Urinary bladder (tissue), 4 donors: Measurements from ENCODE around the gene TMEM269. TPM values are rescaled to one million over a fixed set of nuclear protein-coding genes. Genes with fewer than 3 reads are reported as not detected.

Experiments used
- DNase-seq: peaks from one replicate; pipeline ENCODE4 v3.0.0-alpha.2; 2015; ENCODE audit errors: extremely low spot score
- H3K27ac ChIP-seq: one replicate; pipeline ENCODE4 v1.5.1; 2013; ENCODE audit warnings: low read depth, mild to moderate bottlenecking, moderate library complexity
- H3K36me3 ChIP-seq: one replicate; pipeline ENCODE4 v1.6.1; 2013; ENCODE audit warnings: mild to moderate bottlenecking, moderate library complexity; ENCODE audit not compliant: insufficient read depth
- H3K4me1 ChIP-seq: one replicate; pipeline ENCODE4 v1.6.1; 2013; ENCODE audit warnings: mild to moderate bottlenecking, moderate library complexity; ENCODE audit not compliant: insufficient read depth
- H3K4me3 ChIP-seq: one replicate; pipeline ENCODE4 v1.5.1; 2013; ENCODE audit warnings: low read depth, low read length
- WGBS: extraction: QIAGEN DNeasy Blood & Tissue Kit; methylation state at CpG from one replicate; pipeline ENCODE4 v1.1.7; 2013; 5-methylcytosine and 5-hydroxymethylcytosine counted together
- polyA plus RNA-seq: library from polyadenylated mRNA; stranded (reverse); fragments of 200-250 nt; gene quantifications from one replicate; pipeline ENCODE4 v1.2.3, GENCODE V29; 2013
- total RNA-seq: library from RNA; depleted of rRNA; stranded (reverse); fragments of >200 nt; gene quantifications from one replicate; pipeline ENCODE4 v1.2.3, GENCODE V29; 2014
- donor health status: healthy with polysubstance abuse.
- donor health status: healthy.

Gene TMEM269
- total and polyA plus RNA-seq, 2 donors: 0.05 TPM; not detected in 1

DNA sequence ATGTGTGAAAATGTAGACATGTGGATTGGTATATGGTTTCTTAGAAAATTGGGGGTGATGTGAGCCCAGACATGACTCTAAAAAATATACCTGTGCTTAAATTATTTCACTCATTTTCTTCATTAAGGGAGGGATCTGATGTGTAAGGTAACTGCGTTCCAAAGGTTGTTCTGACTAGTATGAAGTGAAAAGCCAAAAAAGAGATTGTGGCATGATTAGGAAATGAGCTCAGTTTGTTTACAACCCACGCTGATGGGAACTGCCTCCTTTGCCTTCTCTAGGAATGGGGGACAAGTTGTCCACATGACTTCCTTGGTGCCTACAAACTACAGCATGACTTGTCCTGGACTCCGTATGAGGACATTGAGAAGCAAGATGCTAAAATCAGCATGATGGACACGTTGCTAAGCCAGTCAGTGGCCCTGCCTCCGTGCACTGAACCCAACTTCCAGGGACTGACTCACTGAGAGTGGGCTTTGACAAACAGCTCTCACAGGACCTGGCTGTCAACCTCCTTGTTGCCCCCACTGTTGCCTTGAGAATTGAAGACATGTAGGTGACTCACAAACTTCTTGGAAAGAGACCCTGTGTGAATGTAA, 9.8 kb upstream of the TMEM269 start:
- DNase-seq: no peak
- WGBS: 90% methylated on average over 5 of the region's 5 CpGs
- H3K36me3 ChIP-seq: peaks cover 5% of the 10 kb centered on the region
- no peak overlapping the region for H3K4me3 ChIP-seq
- H3K27ac ChIP-seq: no peak overlapping the region
- H3K4me1 ChIP-seq: no peaks in the 10 kb centered on the region

DNA sequence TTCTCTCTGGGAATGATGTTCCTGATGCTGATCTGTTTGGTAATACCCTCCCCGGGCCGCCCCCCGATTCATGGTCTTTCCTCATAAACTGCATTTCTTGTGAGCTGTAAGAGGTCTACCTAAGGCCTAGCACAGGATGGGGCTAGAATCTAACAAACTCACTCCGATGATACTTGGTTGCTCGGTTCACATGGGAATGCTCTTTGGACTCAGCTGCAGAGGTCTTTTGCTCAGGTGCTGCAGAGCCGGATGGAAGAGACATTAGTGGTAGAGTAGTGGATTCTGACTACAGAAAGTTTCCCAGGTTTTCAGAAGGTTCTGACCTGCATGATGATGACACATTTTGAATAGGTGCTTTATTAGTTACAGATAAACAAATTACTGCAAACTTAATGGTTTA, 8.3 kb upstream of the TMEM269 start:
- Histone ChIP-seq H3K4me1 (no peaks in the 10 kb centered on the region), H3K27ac (no peak overlapping the region), H3K36me3 (peaks cover 5% of the 10 kb centered on the region), H3K4me3 (no peak overlapping the region)
- no peak for DNase-seq
- WGBS: 98% methylated on average over 6 of the region's 6 CpGs

DNA sequence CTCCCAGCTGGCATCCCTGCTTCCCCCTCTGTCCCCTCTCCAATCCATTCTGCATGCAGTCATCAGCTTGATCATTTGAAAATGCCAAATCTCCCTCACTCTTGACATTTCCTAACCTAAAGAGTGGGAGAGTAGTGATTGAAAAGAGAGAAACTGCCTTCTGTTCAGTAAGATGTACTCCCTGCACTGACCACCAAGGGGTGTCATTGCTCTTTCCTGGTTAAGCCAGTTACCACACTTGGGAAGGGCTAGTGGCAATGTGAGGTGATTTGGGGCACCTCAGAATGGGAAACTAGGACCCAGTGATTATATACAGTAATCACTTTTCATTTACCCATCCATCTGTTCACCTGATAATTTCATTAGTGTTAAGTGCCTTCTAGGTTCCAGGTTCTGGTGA, 6.9 kb upstream of the TMEM269 start:
- Histone ChIP-seq H3K4me3 (no peak overlapping the region), H3K4me1 (no peaks in the 10 kb centered on the region), H3K36me3 (peaks cover 4% of the 10 kb centered on the region), H3K27ac (no peak overlapping the region)
- DNase-seq: no peak

DNA sequence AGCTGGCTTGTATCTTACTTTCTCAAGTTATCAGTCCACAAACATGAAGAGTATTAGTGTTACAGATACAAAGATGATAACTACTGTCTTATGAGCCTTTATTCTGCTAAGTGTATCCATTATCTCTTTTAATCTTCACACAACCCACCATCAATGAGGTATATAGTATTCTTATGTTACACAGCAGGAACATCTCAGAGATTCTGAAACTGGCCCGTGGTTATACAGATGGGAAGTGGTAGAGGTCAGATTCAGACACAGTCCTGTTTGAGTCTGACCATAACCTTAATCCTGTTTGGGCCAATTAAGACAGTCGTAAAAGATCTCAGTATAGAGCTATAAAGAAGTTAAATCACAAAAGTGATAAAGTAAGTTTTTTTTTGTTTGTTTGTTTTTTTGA, 5.1 kb upstream of the TMEM269 start:
- no peak overlapping the region for H3K4me3 ChIP-seq
- WGBS: 66% methylated on average over 2 of the region's 2 CpGs

DNA sequence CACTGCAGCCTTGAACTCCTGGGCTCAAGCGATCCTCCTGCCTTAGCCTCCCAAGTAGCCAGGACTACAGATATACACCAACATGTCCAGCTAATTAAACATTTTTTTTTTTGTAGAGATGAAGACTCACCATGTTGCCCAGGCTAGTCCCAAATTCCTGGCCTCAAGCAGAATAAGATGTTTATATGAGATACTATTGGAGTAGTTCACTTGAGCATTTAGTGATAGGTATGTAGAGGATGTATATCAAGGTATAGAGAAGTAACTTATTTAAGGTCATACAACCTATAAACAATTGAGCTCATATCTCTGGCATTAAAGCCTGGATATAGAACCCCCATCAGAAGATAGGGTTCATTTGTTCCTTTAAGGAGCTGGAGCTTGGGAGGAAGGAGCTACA, 4.6 kb upstream of the TMEM269 start:
- no peak overlapping the region for H3K4me3 ChIP-seq
- DNase-seq: no peak
- no peaks in the 10 kb centered on the region for H3K4me1 ChIP-seq
- H3K27ac ChIP-seq: no peak overlapping the region
- H3K36me3 ChIP-seq: peaks cover 4% of the 10 kb centered on the region
- 97% methylated on average over 1 of the region's 1 CpG for WGBS

More for the DNA sequence above, 5.1 kb upstream of the TMEM269 start:
- Histone ChIP-seq H3K27ac (no peak overlapping the region), H3K36me3 (peaks cover 4% of the 10 kb centered on the region), H3K4me1 (no peaks in the 10 kb centered on the region)
- no peak for DNase-seq

DNA sequence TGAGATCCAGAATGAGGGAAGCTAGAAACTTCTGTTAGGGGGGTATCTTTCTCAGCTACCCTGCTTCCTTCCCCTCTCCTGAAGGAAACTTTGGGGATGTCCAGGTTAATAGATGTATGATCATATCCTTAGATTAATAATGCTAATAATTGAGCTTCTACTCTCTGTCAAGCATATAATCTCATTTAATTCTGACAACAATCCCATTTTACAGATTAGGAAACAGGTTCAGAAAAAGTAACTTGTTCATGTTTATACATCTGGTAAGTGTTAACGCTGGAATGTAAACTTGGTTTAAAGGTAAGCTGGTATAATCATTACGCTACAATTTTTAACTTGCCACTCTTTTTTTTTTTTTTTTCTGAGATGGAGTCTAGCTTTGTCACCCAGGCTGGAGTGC, 1.7 kb upstream of the TMEM269 start:
- Histone ChIP-seq H3K4me1 (no peaks in the 10 kb centered on the region), H3K27ac (no peak overlapping the region), H3K36me3 (no peaks in the 10 kb centered on the region), H3K4me3 (no peak overlapping the region)
- no peak for DNase-seq
- 98% methylated on average over 2 of the region's 2 CpGs for WGBS

DNA sequence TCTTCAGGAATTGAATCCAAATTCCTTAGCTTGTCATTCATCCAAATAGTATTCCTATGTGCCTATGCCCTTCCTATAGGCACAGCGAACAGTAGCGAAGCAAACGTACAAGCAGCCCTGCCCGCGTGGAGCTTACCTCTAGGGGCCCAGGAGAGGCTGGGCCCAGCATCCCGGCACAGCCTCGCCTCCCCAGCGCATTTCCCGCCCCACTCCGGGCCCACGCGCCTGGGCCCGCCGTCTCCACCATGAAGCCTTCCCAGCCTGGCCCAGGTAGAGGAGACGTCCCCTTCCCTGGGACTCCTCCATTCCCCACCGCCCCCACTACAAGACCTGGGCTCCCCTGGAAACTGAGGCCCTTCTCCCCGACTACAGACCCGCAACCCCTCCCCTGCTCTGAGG, 245 bp upstream of the TMEM269 start:
- DNase-seq: no peak
- H3K27ac ChIP-seq: no peak overlapping the region
- H3K36me3 ChIP-seq: no peaks in the 10 kb centered on the region
- WGBS: 83% methylated on average over 18 of the region's 18 CpGs
- no peak overlapping the region for H3K4me3 ChIP-seq
- H3K4me1 ChIP-seq: no peaks in the 10 kb centered on the region

DNA sequence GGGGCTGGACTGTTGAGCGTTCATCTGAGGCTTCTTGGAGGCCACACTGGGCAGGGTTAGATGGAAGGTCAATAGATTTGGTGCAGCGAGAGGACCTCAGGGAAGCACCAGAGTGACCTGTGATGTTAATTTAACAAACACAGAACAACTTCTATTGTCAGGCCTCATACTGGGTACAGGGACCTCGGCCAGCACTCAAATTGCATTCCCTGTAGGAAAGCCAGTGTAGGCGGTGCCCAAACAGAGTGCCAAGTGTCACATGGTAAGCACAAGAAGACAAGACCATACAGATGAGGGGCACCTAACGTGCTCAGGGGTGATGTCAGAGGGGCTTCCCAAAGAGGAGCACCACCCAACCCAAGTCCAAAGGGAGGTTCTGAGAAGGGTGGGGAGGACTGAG, 1.3 kb downstream of the TMEM269 start:
- WGBS: 95% methylated on average over 5 of the region's 5 CpGs
- Histone ChIP-seq H3K36me3 (no peaks in the 10 kb centered on the region), H3K4me3 (no peak overlapping the region), H3K27ac (no peak overlapping the region), H3K4me1 (no peaks in the 10 kb centered on the region)
- DNase-seq: no peak

DNA sequence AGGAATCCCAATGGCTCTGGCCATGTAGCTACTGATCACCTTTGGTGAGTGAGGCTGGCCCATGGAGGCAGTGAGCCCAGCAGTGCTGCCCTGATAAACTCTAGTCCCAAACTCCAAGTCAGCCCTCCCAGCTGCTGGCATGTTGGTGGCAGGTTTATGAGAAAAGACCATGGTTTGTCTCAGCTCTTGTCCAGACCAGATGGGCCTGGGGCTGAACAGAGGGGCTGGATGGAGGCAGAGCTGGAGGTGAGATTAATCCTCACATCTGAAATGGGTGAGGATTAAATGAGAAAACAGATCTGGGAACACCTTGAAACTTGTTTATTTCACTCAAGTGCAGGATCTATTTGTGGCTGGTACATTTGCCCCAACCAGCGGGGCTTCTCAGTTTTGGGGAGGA, 3.2 kb downstream of the TMEM269 start:
- no peak for DNase-seq
- Histone ChIP-seq H3K27ac (no peak overlapping the region), H3K4me3 (no peak overlapping the region), H3K4me1 (no peaks in the 10 kb centered on the region), H3K36me3 (no peaks in the 10 kb centered on the region)
- 97% methylated on average over 1 of the region's 1 CpG for WGBS

DNA sequence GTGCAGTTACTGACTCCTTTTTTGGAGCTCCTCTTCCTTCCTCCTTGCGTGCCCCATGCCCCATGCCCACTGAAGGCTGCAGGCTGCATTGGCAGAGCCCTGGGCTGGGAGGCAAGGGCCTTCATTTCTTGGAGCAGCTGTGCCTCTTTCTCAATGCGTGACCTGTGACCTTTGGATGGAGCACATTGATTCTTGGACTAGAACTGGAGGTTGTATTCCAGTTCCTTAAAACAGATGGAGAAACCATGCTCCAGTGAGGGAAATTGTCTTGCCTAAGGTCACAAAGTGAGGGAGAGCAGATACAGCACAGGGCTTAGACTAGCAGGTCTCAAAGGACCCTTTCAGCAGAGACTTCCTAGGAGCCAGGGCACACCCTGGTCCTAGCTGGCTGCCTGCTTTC, 9.0 kb downstream of the TMEM269 start:
- no peak overlapping the region for H3K27ac ChIP-seq
- WGBS: 90% methylated on average over 2 of the region's 2 CpGs
- H3K4me1 ChIP-seq: no peaks in the 10 kb centered on the region
- H3K4me3 ChIP-seq: no peak overlapping the region
- H3K36me3 ChIP-seq: no peaks in the 10 kb centered on the region
- DNase-seq: no peak

DNA sequence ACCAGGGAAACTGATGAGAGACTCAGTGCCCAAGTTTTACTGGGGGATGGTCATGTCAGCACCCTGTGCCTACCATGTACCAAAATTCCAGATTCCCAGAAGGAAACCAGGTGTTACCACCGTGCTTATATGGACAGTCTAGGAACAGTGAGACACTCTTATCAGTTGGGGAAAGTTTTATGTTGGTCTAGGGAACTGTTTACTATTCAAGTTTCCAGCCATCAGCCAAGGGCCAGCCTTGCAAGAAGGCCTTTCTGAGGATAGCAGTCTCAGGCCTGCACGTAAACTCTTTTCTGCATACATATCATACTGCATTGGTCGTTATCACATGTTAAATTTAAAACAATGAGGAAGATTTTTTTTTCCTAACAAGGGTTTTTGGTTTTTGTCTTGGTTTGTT, 12.6 kb downstream of the TMEM269 start:
- DNase-seq: no peak
- Histone ChIP-seq H3K4me3 (no peak overlapping the region), H3K27ac (no peak overlapping the region), H3K36me3 (no peaks in the 10 kb centered on the region), H3K4me1 (no peaks in the 10 kb centered on the region)
- WGBS: 65% methylated on average over 3 of the region's 3 CpGs

DNA sequence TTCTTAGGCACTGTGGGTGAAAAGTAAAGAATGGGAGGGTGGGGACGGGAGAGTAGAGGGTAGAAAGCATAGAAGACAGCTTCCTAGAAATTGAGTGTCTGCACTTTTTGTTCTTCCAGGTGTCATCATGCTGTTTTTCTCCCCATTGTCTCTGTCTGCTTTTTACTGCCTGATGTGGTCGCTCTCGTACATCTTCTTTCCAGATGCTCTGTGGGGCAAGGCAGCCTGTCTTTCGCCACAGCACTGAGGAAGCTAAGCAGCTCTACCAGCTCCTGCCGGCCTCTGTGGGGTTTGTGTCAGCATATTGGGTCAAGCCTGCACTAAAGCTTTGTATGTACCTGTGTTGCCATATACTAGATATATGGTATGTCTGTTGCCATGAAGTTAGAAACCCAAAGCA, 13.2 kb downstream of the TMEM269 start:
- Histone ChIP-seq H3K27ac (no peak overlapping the region), H3K36me3 (no peaks in the 10 kb centered on the region), H3K4me1 (no peaks in the 10 kb centered on the region), H3K4me3 (no peak overlapping the region)
- DNase-seq: no peak
- 85% methylated on average over 5 of the region's 5 CpGs for WGBS

DNA sequence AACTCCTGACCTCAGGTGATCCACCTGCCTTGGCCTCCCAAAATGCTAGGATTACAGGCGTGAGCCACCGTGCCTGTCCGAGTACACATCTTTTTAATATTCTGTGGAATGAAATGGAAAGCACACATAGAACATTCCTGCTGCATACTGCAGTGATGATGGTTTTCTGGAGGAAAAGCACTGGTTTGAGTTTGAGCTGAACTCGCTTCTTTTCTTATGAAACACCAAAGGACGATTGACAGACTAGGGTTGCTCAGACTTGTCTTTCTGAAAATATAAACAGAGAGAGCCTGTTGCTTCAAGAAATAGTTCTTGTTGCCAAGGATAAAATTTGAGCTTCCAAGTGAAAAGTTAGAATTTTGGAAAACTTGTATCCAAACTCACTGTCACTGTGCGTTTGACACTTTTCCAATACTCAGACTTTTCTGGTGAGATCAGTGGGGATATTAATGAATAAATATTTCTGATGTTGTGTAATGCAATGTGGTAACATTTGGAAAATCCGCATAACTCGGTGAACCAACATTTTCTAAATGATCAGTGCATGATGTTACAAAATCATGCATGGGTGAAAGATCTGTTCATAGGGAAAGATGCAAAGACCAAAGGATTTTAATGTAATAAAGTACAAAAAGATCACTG, 17.2 kb downstream of the TMEM269 start:
- Histone ChIP-seq H3K4me1 (no peaks in the 10 kb centered on the region), H3K27ac (no peak overlapping the region), H3K36me3 (no peaks in the 10 kb centered on the region), H3K4me3 (no peak overlapping the region)
- WGBS: 71% methylated on average over 8 of the region's 8 CpGs
- DNase-seq: no peak

DNA sequence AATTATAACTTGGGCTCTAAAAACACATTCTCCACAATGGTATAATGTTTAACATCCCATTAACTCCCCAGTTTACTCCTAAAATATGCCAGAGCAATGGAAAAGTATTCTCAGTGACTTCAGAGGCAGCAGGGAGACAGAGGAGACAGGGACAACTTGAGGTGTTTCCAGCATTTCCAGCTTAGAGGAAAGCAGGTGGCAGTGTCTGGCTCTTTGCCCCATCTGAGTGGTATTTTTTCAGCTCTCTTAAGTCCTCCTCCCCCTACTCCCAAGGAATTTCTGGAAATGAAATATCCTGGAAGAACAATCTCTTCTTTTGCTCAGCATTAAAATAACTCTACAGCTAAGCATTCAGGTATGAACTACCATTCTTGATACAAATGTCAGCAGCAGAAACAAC, 21.4 kb downstream of the TMEM269 start:
- Histone ChIP-seq H3K4me1 (no peaks in the 10 kb centered on the region), H3K27ac (no peak overlapping the region), H3K36me3 (no peaks in the 10 kb centered on the region), H3K4me3 (no peak overlapping the region)
- no peak for DNase-seq

DNA sequence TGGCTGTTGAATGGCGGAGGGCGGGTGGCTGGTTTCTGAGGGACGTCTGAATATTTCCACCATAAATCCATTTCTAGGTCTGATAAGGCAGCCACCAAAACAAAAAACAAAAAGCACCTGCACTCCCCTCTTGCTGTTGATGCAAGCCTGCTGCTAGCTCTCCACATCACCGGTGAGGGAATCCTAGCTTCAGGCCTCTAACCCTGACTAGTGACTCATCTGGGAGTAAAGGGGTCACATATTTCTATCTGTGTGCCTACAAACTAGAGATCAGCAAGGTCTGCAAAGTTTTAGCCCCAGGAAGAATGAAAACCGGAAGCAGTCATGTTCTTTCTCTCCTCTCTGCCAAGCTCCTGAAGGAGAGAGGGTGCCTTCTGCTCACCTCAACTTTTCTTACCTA, 21.8 kb downstream of the TMEM269 start:
- no peak overlapping the region for H3K27ac ChIP-seq
- H3K4me1 ChIP-seq: no peaks in the 10 kb centered on the region
- H3K4me3 ChIP-seq: no peak overlapping the region
- no peaks in the 10 kb centered on the region for H3K36me3 ChIP-seq
- no peak for DNase-seq
- 90% methylated on average over 5 of the region's 5 CpGs for WGBS
